ENCODE results near the gene MRPL2. TPM values are rescaled to one million over a fixed set of nuclear protein-coding genes. Genes with fewer than 3 reads are reported as not detected.
A peak's percentile ranks its signal among the peaks of the same experiment; 100 is the strongest.

MRPL2 gene
- total and polyA plus RNA-seq, 2 donors (not counting 1 experiment from before 2014, with no cell fraction given): 18.2 to 20.3 TPM

DNA sequence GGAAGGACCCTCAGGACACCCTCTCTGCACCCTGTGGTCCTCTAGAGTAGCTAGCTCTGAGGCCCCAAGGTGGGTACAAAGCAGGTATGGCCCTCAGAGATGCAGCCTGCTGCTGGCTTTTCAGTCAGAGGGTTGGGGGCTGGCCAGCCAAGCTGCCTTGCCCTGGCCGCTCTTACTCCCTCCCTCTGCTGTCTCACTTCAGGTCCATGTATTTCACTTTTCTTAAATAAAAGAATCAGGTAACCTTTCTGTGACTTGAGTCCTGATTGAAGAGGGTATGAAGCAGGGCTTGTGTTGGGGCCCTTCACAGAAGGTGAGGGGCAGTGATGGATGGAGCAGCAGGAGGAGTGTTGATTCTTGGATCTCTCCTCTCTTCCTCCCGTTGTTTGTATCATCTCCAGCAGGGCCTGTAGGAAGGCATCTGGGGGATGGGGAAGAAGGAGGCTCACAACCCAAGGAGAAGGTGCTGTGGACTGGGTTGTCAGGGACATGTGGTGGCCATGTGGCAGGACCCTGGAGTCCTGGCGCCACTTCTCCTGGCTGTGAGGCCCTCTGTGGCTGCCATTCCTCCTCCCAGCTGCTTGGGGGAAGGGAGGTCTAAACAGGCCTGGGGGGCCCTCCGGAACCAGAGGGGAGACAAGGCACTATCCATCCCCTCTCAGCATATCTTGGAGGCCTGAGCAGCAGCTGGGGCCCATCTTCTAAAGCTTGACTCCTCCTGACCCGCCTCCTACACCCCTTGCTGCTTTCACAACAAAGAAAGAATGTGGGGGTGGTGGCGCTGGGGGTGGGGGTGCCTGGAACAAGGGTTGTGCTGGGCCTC is 15.8 kb upstream of the MRPL2 start:
- DNase-seq (ENCODE audit: low read depth in 2 of 2): peak; percentile 57 to 88
- Histone ChIP-seq H3K4me2 (ENCODE audit: extremely low read depth, insufficient read depth, low read length) (peak overlapping the region; percentile 44), H3K79me2 (ENCODE audit: control insufficient read depth, insufficient read depth, low read length) (peaks cover 5% of the 10 kb centered on the region), H3K27ac (ENCODE audit: insufficient read depth, low read length) (peak overlapping the region; percentile 39), H3K4me3 (replicated peaks in 1 of 4; ENCODE audit: control extremely low read depth in 1 of 4, insufficient read depth in 1 of 4, low read depth in 3 of 4, low read length in 4 of 4) (peak overlapping the region in 1 of 4 experiments; percentile 61), H3K4me1 (ENCODE audit: control insufficient read depth, extremely low read depth, insufficient read depth, low read length) (peaks cover 18% of the 10 kb centered on the region), H3K9ac (ENCODE audit: insufficient read depth, low read length) (no peak overlapping the region), H3K36me3 (ENCODE audit: control insufficient read depth, insufficient read depth, low read length) (peaks cover 2% of the 10 kb centered on the region), H3K27me3 (ENCODE audit: control insufficient read depth, insufficient read depth, low read length) (no peaks in the 10 kb centered on the region), H2AFZ (ENCODE audit: low read length) (no peak overlapping the region), H4K20me1 (ENCODE audit: control insufficient read depth, extremely low read depth, insufficient read depth, low read length) (no peaks in the 10 kb centered on the region), H3K9me3 (ENCODE audit: control insufficient read depth, insufficient read depth, low read depth, low read length) (no peaks in the 10 kb centered on the region)
- TF ChIP-seq CTCF (conservative IDR thresholded peaks at IDR 0.05 in 1 of 2, IDR thresholded peaks at IDR 0.05 in 1 of 2; ENCODE audit: low read depth in 1 of 2, low read length in 2 of 2) (no peak), EZH2 (IDR thresholded peaks at IDR 0.05; ENCODE audit: low read length, missing control alignments) (no peak)

- no peak overlapping the region for H3K9ac ChIP-seq (ENCODE audit: insufficient read depth, low read length)
- DNase-seq (ENCODE audit: low read depth in 2 of 2): peak; percentile 59 to 87
- H3K79me2 ChIP-seq (ENCODE audit: control insufficient read depth, insufficient read depth, low read length): no peaks in the 10 kb centered on the region
- H3K4me2 ChIP-seq (ENCODE audit: extremely low read depth, insufficient read depth, low read length): no peak overlapping the region
- H2AFZ ChIP-seq (ENCODE audit: low read length): no peak overlapping the region
- no peak overlapping the region for H3K4me3 ChIP-seq (replicated peaks in 1 of 4; ENCODE audit: control extremely low read depth in 1 of 4, insufficient read depth in 1 of 4, low read depth in 3 of 4, low read length in 4 of 4)
- no peak overlapping the region for H3K27ac ChIP-seq (ENCODE audit: insufficient read depth, low read length)
- H4K20me1 ChIP-seq (ENCODE audit: control insufficient read depth, extremely low read depth, insufficient read depth, low read length): no peaks in the 10 kb centered on the region
- H3K27me3 ChIP-seq (ENCODE audit: control insufficient read depth, insufficient read depth, low read length): no peaks in the 10 kb centered on the region
- H3K36me3 ChIP-seq (ENCODE audit: control insufficient read depth, insufficient read depth, low read length): peaks cover 2% of the 10 kb centered on the region
- TF ChIP-seq EZH2 (IDR thresholded peaks at IDR 0.05; ENCODE audit: low read length, missing control alignments): no peak
- TF ChIP-seq CTCF (conservative IDR thresholded peaks at IDR 0.05 in 1 of 2, IDR thresholded peaks at IDR 0.05 in 1 of 2; ENCODE audit: low read depth in 1 of 2, low read length in 2 of 2): peak; percentile 60 to 64
- H3K9me3 ChIP-seq (ENCODE audit: control insufficient read depth, insufficient read depth, low read depth, low read length): no peaks in the 10 kb centered on the region
- H3K4me1 ChIP-seq (ENCODE audit: control insufficient read depth, extremely low read depth, insufficient read depth, low read length): peaks cover 4% of the 10 kb centered on the region
Observed at GRCh38 chr6:43070028-43070632, 10.9 kb upstream of the MRPL2 start.

DNA sequence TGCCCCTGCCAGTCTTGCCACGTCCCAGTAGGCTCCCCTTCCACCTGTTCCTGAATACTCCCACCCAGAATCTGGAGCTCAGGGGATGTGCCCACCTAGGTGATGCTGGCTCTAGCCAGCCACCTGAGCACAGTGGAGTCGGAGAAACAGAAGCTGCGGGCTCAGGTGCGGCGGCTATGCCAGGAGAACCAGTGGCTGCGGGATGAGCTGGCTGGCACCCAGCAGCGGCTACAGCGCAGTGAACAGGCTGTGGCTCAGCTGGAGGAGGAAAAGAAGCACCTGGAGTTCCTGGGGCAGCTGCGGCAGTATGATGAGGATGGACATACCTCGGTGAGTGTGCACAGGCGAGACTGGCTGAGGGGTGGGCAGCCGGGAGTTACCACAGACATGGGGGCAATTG is 3.6 kb upstream of the MRPL2 start:
- Histone ChIP-seq H3K27me3 (ENCODE audit: control insufficient read depth, insufficient read depth, low read length) (no peaks in the 10 kb centered on the region), H3K4me1 (ENCODE audit: control insufficient read depth, extremely low read depth, insufficient read depth, low read length) (peaks cover 9% of the 10 kb centered on the region)
- TF ChIP-seq EZH2 (IDR thresholded peaks at IDR 0.05; ENCODE audit: low read length, missing control alignments): no peak
- TF ChIP-seq CTCF (conservative IDR thresholded peaks at IDR 0.05 in 1 of 2, IDR thresholded peaks at IDR 0.05 in 1 of 2; ENCODE audit: low read depth in 1 of 2, low read length in 2 of 2): no peak

More for the DNA sequence above, 3.6 kb upstream of the MRPL2 start:
- Histone ChIP-seq H3K4me2 (ENCODE audit: extremely low read depth, insufficient read depth, low read length) (no peak overlapping the region), H3K27ac (ENCODE audit: insufficient read depth, low read length) (no peak overlapping the region), H3K4me3 (replicated peaks in 1 of 4; ENCODE audit: control extremely low read depth in 1 of 4, insufficient read depth in 1 of 4, low read depth in 3 of 4, low read length in 4 of 4) (no peak overlapping the region), H3K36me3 (ENCODE audit: control insufficient read depth, insufficient read depth, low read length) (peaks cover under 1% of the 10 kb centered on the region), H4K20me1 (ENCODE audit: control insufficient read depth, extremely low read depth, insufficient read depth, low read length) (no peaks in the 10 kb centered on the region), H3K9me3 (ENCODE audit: control insufficient read depth, insufficient read depth, low read depth, low read length) (no peaks in the 10 kb centered on the region), H3K79me2 (ENCODE audit: control insufficient read depth, insufficient read depth, low read length) (peaks cover 13% of the 10 kb centered on the region), H3K9ac (ENCODE audit: insufficient read depth, low read length) (no peak overlapping the region), H2AFZ (ENCODE audit: low read length) (no peak overlapping the region)
- no peak for DNase-seq (ENCODE audit: low read depth in 2 of 2)

All from fibroblast of lung (primary cell).